CD1c-positive myeloid dendritic cell (primary cell): ENCODE measurements around the gene EOMES.

Experiments used
- DNase-seq: peaks from one replicate; pipeline ENCODE4 v3.0.0-alpha.2; 2016; ENCODE audit errors: extremely low spot score

EOMES gene

DNA sequence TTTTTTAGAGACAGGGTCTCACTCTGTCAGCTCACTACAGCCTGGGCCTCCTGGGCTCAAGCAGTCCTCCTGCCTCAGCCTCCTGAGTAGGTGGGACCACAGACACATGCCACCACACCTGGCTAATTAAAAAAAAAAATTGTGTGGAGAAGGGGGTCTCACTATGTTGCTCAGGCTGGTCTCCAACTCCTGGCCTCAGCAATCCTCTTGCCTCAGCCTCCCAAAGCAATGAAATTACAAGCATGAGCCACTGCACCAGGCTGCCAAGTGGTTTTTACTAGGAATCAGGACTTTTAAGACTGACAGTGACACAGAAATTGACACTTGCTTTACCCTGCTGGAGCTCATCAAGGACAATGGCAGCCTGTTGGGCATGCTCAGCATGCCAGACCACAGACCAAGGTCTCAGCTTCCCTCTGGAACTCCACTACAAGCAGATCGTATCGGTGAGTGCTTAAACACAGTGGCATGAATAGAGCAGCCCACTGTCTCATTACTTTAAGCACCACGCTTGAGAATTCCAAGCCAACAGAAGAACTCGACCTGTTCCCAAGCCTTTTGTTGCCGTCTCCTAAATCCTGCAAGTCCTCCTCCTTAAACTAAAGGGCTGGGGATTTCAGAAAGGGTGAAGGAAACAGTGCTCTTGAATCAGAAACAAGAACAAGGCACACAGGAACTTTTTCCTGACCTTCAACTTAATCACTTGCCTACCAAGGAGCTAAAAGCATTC is 41.4 kb downstream of the EOMES start:
- DNase-seq: no peak

GRCh38 chr3:27679691-27680090 is 42.4 kb downstream of the EOMES start:
- DNase-seq: no peak

- no peak for DNase-seq
Measured at GRCh38 chr3:27678234-27678633, 43.9 kb downstream of the EOMES start.

GRCh38 chr3:27677565-27677964 is 44.6 kb downstream of the EOMES start:
- no peak for DNase-seq

DNA sequence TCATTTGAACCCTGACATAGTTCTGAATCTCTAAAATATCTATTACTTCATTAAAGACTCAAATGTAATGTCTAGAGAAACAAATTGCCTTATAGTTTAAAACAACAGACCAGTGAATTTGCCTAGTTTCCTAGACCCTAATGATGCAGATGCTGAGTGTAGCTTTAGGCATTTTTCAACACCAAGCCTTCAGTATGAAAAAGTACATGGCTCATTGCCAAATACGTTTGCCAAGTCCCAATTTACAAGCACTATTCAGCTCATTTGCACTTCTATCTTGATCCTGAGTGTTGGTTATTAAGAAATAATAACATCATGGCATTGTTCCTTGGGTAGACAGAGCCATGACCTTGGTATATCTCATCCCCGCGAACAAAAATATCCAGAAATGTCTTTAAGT is 46.8 kb downstream of the EOMES start:
- DNase-seq: no peak

- DNase-seq: peak; percentile 44
Measured at GRCh38 chr3:27673701-27674100, 48.4 kb downstream of the EOMES start.

DNA sequence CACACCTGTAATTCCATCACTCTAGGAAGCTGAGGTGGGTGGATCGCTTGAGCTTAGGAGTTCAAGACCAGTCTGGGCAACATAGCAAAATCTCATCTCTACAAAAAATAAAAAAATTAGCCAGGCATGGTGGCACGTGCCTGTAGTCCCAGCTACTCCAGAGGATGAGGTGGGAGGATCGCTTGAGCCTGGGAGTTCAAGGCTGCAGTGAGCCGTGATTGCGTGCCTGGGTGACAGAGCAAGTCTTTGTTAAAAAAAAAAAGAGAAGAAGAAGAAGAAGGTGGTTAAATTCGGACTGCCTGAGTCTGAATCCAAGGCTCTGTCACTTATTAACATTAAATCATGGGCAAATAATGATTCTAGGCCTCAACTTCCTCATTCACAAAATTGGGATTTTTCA is 51.0 kb downstream of the EOMES start:
- no peak for DNase-seq

GRCh38 chr3:27670619-27671018 is 51.5 kb downstream of the EOMES start:
- no peak for DNase-seq

- DNase-seq: peak; percentile 61
Measured at GRCh38 chr3:27669591-27669990, 52.5 kb downstream of the EOMES start.

DNA sequence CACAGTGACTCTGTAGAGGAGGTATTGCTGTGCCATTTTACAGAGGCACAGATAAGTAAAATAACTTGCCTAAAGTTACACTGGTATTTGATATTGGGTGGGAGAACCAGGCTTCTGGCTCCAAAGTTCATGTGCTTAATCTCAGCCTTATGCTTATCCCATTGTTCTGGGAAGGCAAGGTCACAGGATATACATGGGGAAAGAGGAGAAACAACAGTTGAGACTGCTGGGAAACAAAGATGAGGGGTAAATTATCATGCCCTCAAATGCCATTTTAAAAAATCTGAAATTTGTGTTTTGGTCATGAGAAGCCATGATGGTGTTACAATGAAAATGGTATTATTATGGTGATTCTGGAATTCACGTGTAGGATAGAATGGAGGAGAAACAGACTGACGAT is 54.4 kb downstream of the EOMES start:
- DNase-seq: no peak

DNA sequence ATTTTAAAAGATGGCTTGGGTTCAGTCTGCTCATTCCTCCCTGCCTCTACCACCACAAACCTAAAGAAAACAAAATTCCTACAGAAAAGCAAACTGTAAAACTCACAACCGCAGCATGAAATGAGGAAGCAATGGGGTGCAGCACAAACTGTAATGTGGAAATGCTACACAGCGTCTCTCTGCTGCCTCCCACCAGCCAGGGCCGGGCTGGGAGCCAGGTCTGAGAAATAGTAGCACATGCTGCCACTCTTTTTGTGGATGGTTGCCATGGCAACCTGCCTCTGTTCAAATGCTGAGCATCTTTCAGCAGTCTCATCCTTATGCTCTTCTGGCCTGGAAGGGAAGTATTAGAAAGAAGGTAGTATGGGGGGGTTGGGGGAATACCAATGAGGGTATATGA is 55.4 kb downstream of the EOMES start:
- DNase-seq: peak; percentile 95

DNA sequence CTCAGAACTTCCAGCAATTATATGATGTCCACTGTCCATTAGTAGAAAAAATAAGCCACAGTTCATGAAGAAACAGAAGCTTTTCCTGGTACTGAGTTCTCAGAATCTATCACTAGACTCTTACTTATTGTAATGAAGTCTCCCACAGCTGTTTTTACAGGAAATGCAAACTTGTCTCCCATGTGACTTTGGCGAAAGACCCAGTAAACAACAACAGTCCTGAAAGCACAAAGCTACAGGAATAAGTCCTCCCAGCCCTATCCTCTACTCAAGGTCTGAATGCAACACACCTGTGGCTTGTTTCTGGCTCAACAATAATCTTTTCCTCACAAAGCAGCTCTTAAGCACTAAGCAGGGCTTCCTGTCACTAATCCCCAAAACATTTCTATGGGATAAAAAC is 55.9 kb downstream of the EOMES start:
- peak; percentile 38 for DNase-seq
